ENCODE measurements around the gene UGGT1. TPM values are rescaled to one million over a fixed set of nuclear protein-coding genes. Genes with fewer than 3 reads are reported as not detected.

UGGT1 gene
- total and polyA plus RNA-seq, 4 donors, result 6.7 to 74.7 (median 32.4) TPM

DNA sequence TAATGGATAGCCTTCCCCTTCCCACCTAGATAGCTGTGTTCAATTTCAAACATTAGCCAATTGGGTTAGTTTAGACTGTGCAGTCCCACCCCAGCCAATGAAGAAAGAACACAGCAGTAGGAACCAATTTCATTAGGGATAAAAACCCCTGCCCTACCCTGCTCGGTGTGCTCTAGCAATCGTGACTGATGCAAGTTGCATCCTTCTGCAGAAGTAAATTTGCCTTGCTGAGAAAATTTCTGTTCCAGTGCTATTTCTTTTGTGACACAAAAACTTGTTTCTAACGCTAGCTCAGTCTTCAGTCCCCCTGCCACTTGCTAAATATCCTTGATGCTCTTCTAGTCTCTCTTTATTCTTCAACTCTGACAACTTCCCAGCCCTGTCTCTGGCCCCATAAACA lies 48.0 kb upstream of the UGGT1 start:
- Histone ChIP-seq H3K27me3 (ENCODE audit: control insufficient read depth in 4 of 4, insufficient read depth in 4 of 4, low read length in 3 of 4) (no peaks in the 10 kb centered on the region), H3K9me3 (ENCODE audit: control insufficient read depth in 4 of 4, low read length in 3 of 4) (peaks cover 5 to 14% (median 11%) of the 10 kb centered on the region in 4 donors), H3K9ac (ENCODE audit: low read depth in 1 of 2, low read length in 2 of 2) (no peak overlapping the region), H3K4me1 (ENCODE audit: control insufficient read depth in 4 of 4, insufficient read depth in 4 of 4, low read length in 3 of 4) (no peaks in the 10 kb centered on the region), H3K4me3 (ENCODE audit: low read depth in 1 of 3, low read length in 3 of 3) (no peak overlapping the region), H3K36me3 (ENCODE audit: control insufficient read depth in 4 of 4, insufficient read depth in 3 of 4, low read depth in 1 of 4, low read length in 3 of 4) (no peaks in the 10 kb centered on the region), H3K27ac (ENCODE audit: low read depth in 1 of 2, low read length in 2 of 2) (no peak overlapping the region)
- 91% methylated on average over 3 of the region's 3 CpGs for WGBS
- DNase-seq (ENCODE audit: low spot score), result no peak
- TF ChIP-seq HNF4A (conservative IDR thresholded peaks at IDR 0.05) (no peak), FOXA2 (IDR thresholded peaks at IDR 0.05) (no peak), SP1 (IDR thresholded peaks at IDR 0.05) (no peak), RAD21 (IDR thresholded peaks at IDR 0.05) (no peak), YY1 (IDR thresholded peaks at IDR 0.05) (no peak), HNF4G (IDR thresholded peaks at IDR 0.05) (no peak), NR2F2 (IDR thresholded peaks at IDR 0.05) (no peak), RXRA (IDR thresholded peaks at IDR 0.05) (no peak), TAF1 (conservative IDR thresholded peaks at IDR 0.05) (no peak), EGR1 (IDR thresholded peaks at IDR 0.05; ENCODE audit: low read depth in 2 of 2) (no peak), FOXA1 (IDR thresholded peaks at IDR 0.05) (no peak), JUND (IDR thresholded peaks at IDR 0.05) (no peak), GABPA (IDR thresholded peaks at IDR 0.05 in 1 of 2, conservative IDR thresholded peaks at IDR 0.05 in 1 of 2) (no peak)
- TF ChIP-seq, protein P1, sequence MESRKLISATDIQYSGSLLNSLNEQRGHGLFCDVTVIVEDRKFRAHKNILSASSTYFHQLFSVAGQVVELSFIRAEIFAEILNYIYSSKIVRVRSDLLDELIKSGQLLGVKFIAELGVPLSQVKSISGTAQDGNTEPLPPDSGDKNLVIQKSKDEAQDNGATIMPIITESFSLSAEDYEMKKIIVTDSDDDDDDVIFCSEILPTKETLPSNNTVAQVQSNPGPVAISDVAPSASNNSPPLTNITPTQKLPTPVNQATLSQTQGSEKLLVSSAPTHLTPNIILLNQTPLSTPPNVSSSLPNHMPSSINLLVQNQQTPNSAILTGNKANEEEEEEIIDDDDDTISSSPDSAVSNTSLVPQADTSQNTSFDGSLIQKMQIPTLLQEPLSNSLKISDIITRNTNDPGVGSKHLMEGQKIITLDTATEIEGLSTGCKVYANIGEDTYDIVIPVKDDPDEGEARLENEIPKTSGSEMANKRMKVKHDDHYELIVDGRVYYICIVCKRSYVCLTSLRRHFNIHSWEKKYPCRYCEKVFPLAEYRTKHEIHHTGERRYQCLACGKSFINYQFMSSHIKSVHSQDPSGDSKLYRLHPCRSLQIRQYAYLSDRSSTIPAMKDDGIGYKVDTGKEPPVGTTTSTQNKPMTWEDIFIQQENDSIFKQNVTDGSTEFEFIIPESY (IDR thresholded peaks at IDR 0.05), result no peak
- TF ChIP-seq, protein P2, sequence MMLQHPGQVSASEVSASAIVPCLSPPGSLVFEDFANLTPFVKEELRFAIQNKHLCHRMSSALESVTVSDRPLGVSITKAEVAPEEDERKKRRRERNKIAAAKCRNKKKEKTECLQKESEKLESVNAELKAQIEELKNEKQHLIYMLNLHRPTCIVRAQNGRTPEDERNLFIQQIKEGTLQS (IDR thresholded peaks at IDR 0.05), result no peak
- TF ChIP-seq, protein P3, sequence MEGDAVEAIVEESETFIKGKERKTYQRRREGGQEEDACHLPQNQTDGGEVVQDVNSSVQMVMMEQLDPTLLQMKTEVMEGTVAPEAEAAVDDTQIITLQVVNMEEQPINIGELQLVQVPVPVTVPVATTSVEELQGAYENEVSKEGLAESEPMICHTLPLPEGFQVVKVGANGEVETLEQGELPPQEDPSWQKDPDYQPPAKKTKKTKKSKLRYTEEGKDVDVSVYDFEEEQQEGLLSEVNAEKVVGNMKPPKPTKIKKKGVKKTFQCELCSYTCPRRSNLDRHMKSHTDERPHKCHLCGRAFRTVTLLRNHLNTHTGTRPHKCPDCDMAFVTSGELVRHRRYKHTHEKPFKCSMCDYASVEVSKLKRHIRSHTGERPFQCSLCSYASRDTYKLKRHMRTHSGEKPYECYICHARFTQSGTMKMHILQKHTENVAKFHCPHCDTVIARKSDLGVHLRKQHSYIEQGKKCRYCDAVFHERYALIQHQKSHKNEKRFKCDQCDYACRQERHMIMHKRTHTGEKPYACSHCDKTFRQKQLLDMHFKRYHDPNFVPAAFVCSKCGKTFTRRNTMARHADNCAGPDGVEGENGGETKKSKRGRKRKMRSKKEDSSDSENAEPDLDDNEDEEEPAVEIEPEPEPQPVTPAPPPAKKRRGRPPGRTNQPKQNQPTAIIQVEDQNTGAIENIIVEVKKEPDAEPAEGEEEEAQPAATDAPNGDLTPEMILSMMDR (IDR thresholded peaks at IDR 0.05; ENCODE audit: low read depth, low read length, missing input control), result no peak
- TF ChIP-seq, protein P4, sequence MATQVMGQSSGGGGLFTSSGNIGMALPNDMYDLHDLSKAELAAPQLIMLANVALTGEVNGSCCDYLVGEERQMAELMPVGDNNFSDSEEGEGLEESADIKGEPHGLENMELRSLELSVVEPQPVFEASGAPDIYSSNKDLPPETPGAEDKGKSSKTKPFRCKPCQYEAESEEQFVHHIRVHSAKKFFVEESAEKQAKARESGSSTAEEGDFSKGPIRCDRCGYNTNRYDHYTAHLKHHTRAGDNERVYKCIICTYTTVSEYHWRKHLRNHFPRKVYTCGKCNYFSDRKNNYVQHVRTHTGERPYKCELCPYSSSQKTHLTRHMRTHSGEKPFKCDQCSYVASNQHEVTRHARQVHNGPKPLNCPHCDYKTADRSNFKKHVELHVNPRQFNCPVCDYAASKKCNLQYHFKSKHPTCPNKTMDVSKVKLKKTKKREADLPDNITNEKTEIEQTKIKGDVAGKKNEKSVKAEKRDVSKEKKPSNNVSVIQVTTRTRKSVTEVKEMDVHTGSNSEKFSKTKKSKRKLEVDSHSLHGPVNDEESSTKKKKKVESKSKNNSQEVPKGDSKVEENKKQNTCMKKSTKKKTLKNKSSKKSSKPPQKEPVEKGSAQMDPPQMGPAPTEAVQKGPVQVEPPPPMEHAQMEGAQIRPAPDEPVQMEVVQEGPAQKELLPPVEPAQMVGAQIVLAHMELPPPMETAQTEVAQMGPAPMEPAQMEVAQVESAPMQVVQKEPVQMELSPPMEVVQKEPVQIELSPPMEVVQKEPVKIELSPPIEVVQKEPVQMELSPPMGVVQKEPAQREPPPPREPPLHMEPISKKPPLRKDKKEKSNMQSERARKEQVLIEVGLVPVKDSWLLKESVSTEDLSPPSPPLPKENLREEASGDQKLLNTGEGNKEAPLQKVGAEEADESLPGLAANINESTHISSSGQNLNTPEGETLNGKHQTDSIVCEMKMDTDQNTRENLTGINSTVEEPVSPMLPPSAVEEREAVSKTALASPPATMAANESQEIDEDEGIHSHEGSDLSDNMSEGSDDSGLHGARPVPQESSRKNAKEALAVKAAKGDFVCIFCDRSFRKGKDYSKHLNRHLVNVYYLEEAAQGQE (IDR thresholded peaks at IDR 0.05), result no peak
- TF ChIP-seq, protein P5, sequence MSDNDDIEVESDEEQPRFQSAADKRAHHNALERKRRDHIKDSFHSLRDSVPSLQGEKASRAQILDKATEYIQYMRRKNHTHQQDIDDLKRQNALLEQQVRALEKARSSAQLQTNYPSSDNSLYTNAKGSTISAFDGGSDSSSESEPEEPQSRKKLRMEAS (IDR thresholded peaks at IDR 0.05), result no peak

All from liver (tissue), 9 donors.